Nephron (organoid): ENCODE data around the gene PCDHGA6.
"Not testable (repeated sequence)": the region's sequence is repeated elsewhere in the genome, so short reads cannot be mapped to it uniquely, and the experiment has no call there.

Source experiments
- H3K27ac Mint-ChIP-seq, 3 experiments: 2 replicates each; pipeline ENCODE4 v1.8.0; 2020; ENCODE audit warnings: mixed read lengths in 3 of 3, mild to moderate bottlenecking in 2 of 3, moderate library complexity in 1 of 3
- H3K27me3 Mint-ChIP-seq: 2 replicates; pipeline ENCODE4 v1.8.0; 2021; ENCODE audit warnings: low read depth, mild to moderate bottlenecking, moderate library complexity, mixed read lengths
- H3K36me3 Mint-ChIP-seq: 2 replicates; pipeline ENCODE4 v1.8.0; 2020; ENCODE audit warnings: low read depth, mixed read lengths
- H3K4me1 Mint-ChIP-seq: 2 replicates; pipeline ENCODE4 v1.8.0; 2020; ENCODE audit warnings: mixed read lengths
- H3K4me3 Mint-ChIP-seq, 3 experiments: 2 replicates each; pipeline ENCODE4 v1.8.0; 2020; ENCODE audit warnings: mild to moderate bottlenecking in 3 of 3, mixed read lengths in 3 of 3, moderate library complexity in 2 of 3
- H3K9me3 Mint-ChIP-seq: 2 replicates; pipeline ENCODE4 v1.8.0; 2020; ENCODE audit warnings: mixed read lengths
- TF ChIP-seq, protein P1 (sequence below), 3 experiments: fragments of 200-600 bp; sonication (generic); IDR thresholded peaks; one replicate each; pipeline ENCODE4 v1.5.0; 2021; ENCODE audit warnings: antibody characterized with exemption in 3 of 3; ENCODE audit not compliant: unreplicated experiment in 3 of 3

PCDHGA6 gene

DNA sequence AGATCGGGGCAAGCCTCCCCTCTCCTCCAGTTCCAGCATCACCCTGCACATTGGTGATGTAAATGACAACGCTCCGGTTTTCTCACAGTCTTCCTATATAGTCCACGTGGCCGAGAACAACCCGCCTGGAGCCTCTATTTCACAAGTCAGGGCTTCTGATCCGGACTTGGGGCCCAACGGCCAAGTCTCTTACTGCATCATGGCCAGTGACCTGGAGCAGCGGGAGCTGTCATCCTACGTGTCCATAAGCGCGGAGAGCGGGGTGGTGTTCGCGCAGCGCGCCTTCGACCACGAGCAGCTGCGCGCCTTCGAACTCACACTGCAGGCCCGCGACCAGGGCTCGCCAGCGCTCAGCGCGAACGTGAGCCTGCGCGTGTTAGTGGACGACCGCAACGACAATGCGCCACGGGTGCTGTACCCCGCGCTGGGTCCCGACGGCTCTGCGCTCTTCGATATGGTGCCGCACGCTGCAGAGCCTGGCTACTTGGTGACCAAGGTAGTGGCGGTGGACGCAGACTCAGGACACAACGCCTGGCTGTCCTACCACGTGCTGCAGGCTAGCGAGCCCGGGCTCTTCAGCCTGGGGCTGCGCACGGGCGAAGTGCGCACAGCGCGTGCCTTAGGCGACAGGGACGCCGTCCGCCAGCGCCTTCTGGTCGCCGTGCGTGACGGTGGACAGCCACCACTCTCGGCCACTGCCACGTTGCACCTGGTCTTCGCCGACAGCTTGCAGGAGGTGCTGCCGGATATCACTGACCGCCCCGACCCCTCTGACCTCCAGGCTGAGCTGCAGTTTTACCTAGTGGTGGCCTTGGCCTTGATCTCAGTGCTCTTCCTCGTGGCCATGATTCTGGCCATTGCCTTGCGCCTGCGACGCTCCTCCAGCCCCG, 15.7 kb downstream of the PCDHGA6 start:
- Mint-ChIP-seq H3K27me3 (no peaks in the 10 kb centered on the region), H3K27ac (no peak overlapping the region), H3K9me3 (peaks cover 75% of the 10 kb centered on the region)

DNA sequence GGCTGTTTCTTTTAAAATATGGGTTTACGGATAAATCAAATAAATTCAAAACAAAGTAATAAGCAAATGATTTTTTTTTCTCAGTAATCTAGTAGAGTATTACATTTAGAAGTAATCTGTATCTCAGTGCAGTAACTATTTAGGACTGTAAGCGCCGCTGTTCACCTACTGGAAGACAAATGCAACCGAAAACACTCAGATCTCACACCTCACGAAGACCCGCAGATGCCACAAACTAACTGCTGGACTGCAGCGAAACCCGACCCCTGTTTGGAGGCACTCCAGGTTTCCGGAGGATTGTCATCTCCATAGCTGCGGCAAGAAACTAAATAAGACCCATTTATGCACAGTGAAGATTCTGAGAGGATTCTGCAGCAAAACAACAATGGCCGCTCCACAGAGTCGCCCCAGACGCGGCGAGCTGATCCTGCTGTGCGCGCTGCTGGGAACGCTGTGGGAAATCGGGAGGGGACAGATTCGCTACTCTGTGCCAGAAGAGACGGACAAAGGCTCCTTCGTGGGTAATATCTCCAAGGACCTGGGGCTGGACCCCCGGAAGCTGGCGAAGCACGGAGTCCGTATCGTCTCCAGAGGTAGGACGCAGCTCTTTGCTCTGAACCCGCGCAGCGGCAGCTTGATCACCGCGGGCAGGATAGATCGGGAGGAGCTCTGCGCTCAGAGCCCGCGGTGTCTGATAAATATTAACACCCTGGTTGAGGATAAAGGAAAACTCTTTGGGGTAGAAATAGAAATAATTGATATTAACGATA, 18.9 kb downstream of the PCDHGA6 start, which contains the start of gene PCDHGA8:
TSS of gene PCDHGA8 (plus strand) at position 205 of the 770 bp plus-strand sequence. CDS start at position 386, 181 bp downstream.
- Mint-ChIP-seq H3K36me3 (peaks cover 63% of the 10 kb centered on the region), H3K4me3 (no peak within 1 kb of the TSS), H3K27me3 (no peaks in the 10 kb centered on the region), H3K27ac (no peak within 1 kb of the TSS), H3K4me1 (no peaks in the 10 kb centered on the region), H3K9me3 (peaks cover 68% of the 10 kb centered on the region)
- TF ChIP-seq, protein P1, sequence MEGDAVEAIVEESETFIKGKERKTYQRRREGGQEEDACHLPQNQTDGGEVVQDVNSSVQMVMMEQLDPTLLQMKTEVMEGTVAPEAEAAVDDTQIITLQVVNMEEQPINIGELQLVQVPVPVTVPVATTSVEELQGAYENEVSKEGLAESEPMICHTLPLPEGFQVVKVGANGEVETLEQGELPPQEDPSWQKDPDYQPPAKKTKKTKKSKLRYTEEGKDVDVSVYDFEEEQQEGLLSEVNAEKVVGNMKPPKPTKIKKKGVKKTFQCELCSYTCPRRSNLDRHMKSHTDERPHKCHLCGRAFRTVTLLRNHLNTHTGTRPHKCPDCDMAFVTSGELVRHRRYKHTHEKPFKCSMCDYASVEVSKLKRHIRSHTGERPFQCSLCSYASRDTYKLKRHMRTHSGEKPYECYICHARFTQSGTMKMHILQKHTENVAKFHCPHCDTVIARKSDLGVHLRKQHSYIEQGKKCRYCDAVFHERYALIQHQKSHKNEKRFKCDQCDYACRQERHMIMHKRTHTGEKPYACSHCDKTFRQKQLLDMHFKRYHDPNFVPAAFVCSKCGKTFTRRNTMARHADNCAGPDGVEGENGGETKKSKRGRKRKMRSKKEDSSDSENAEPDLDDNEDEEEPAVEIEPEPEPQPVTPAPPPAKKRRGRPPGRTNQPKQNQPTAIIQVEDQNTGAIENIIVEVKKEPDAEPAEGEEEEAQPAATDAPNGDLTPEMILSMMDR (IDR thresholded peaks at IDR 0.05; ENCODE audit: unreplicated experiment in 3 of 3), result no peak

More for the DNA sequence above, 15.7 kb downstream of the PCDHGA6 start:
- Mint-ChIP-seq H3K4me3 (peak overlapping the region in 1 of 3 experiments; percentile 53), H3K4me1 (no peaks in the 10 kb centered on the region), H3K36me3 (peaks cover 46% of the 10 kb centered on the region)
- TF ChIP-seq, protein P1 (IDR thresholded peaks at IDR 0.05; ENCODE audit: unreplicated experiment in 3 of 3), result no peak

DNA sequence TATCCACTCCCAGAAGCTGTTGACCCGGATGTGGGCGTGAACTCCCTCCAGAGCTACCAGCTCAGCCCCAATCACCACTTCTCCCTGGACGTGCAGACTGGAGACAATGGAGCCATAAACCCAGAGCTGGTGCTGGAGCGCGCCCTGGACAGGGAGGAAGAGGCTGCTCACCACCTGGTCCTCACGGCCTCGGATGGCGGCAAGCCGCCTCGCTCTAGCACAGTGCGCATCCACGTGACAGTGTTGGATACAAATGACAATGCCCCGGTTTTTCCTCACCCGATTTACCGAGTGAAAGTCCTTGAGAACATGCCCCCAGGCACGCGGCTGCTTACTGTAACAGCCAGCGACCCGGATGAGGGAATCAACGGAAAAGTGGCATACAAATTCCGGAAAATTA, 19.6 kb downstream of the PCDHGA6 start:
- Mint-ChIP-seq H3K4me3 (no peak overlapping the region), H3K9me3 (peaks cover 67% of the 10 kb centered on the region), H3K36me3 (peaks cover 61% of the 10 kb centered on the region), H3K27ac (no peak overlapping the region), H3K4me1 (no peaks in the 10 kb centered on the region), H3K27me3 (no peaks in the 10 kb centered on the region)
- TF ChIP-seq, protein P1 (IDR thresholded peaks at IDR 0.05; ENCODE audit: unreplicated experiment in 3 of 3), result no peak

DNA sequence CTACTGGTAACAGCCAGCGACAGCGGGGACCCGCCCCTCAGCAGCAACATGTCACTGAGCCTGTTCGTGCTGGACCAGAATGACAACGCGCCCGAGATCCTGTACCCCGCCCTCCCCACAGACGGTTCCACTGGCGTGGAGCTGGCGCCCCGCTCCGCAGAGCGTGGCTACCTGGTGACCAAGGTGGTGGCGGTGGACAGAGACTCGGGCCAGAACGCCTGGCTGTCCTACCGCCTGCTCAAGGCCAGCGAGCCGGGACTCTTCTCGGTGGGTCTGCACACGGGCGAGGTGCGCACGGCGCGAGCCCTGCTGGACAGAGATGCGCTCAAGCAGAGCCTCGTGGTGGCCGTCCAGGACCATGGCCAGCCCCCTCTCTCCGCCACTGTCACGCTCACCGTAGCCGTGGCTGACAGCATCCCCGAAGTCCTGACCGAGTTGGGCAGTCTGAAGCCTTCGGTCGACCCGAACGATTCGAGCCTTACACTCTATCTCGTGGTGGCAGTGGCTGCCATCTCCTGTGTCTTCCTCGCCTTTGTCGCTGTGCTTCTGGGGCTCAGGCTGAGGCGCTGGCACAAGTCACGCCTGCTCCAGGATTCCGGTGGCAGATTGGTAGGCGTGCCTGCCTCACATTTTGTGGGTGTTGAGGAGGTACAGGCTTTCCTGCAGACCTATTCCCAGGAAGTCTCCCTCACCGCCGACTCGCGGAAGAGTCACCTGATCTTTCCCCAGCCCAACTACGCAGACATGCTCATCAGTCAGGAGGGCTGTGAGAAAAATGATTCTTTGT, 20.9 kb downstream of the PCDHGA6 start:
- not testable (repeated sequence) for H3K27ac Mint-ChIP-seq, H3K4me3 Mint-ChIP-seq, H3K4me1 Mint-ChIP-seq, H3K27me3 Mint-ChIP-seq
- peaks cover 59% of the 10 kb centered on the region for H3K36me3 Mint-ChIP-seq
- H3K9me3 Mint-ChIP-seq, result peaks cover 65% of the 10 kb centered on the region

DNA sequence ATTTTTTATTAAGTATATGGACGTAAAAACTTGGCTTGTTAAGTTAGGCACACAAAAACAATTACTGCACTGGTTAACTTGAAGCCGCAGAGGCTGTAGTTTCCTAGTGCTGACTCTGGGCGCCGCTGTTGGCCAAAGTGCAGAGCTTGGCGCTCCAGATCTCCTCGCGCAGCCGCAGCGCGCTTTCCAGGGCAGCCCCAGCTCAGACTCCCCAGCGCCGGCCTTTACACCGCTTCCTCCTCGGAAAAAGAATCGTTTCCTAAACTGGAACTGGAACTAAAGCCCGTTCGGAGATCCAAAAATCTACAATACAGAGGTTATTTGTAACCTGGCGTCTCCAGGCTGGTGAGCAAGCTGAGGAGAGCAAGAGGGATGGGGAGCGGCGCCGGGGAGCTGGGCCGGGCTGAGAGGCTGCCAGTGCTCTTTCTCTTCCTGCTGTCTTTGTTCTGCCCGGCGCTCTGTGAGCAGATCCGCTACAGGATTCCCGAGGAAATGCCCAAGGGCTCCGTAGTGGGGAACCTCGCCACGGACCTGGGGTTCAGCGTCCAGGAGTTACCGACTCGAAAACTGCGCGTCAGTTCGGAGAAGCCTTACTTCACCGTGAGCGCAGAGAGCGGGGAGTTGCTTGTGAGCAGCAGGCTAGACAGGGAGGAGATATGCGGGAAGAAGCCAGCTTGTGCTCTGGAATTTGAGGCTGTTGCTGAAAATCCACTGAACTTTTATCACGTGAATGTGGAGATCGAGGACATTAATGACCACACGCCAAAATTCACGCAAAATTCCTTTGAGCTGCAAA, 24.3 kb downstream of the PCDHGA6 start, which contains the start of gene PCDHGB5:
TSS of gene PCDHGB5 (plus strand) at position 192 of the 796 bp plus-strand sequence. CDS start at position 373, 181 bp downstream.
- not testable (repeated sequence) for H3K27ac Mint-ChIP-seq, H3K4me1 Mint-ChIP-seq, H3K27me3 Mint-ChIP-seq, H3K4me3 Mint-ChIP-seq
- peaks cover 49% of the 10 kb centered on the region for H3K36me3 Mint-ChIP-seq
- peaks cover 63% of the 10 kb centered on the region for H3K9me3 Mint-ChIP-seq

DNA sequence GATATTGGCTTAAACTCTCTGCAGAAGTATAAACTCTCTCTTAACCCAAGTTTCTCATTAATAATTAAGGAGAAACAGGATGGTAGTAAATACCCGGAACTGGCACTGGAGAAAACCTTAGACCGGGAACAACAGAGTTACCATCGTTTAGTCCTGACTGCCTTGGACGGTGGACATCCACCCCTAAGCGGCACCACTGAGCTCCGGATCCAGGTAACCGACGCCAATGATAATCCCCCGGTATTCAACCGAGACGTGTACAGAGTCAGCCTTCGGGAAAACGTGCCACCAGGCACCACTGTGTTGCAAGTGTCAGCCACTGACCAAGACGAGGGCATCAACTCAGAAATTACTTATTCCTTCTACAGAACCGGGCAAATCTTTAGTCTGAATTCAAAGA, 24.9 kb downstream of the PCDHGA6 start:
- TF ChIP-seq, protein P1 (IDR thresholded peaks at IDR 0.05; ENCODE audit: unreplicated experiment in 3 of 3), result no peak

More for the DNA sequence above, 24.9 kb downstream of the PCDHGA6 start:
- Mint-ChIP-seq H3K27me3 (no peaks in the 10 kb centered on the region), H3K27ac (no peak overlapping the region), H3K4me3 (no peak overlapping the region), H3K9me3 (peaks cover 62% of the 10 kb centered on the region), H3K36me3 (peaks cover 47% of the 10 kb centered on the region), H3K4me1 (no peaks in the 10 kb centered on the region)
